WI38 (cell line): ENCODE measurements around the gene TOM1L2.

Source experiments
- H3K4me3 ChIP-seq: 2 replicates; pipeline ENCODE4 v1.5.1; 2011; ENCODE audit warnings: low read depth, mild to moderate bottlenecking, control low read depth, low read length
- CTCF ChIP-seq: IDR thresholded peaks from 2 replicates; pipeline ENCODE4 v1.5.1; 2012; ENCODE audit warnings: low read depth, mild to moderate bottlenecking, control low read depth, low read length

The TOM1L2 gene

DNA sequence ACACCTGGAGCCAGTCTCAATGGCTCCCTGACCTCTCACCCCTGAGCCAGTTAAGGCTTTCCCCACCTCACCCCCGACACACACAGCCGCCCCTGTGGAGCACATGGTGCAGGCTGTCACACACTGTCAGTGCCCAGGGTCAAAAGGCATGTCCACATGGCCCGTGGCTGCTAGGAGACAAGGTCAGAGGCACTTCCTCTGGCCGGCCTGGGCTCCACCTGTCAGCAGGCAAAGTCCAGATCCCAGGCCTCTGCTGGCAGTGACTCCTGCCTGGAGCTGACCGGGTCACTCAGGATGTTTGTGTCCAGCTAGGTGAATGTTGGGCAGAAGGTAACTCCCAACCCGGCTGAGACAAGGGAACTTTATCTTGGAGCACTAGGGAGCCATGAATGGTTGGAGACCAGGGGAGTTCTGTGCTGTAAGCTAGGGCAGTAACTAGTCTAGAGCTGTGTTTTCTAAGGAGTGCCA is 141.4 kb downstream of the TOM1L2 start:
- no peak for TF ChIP-seq CTCF
- no peak overlapping the region for H3K4me3 ChIP-seq

DNA sequence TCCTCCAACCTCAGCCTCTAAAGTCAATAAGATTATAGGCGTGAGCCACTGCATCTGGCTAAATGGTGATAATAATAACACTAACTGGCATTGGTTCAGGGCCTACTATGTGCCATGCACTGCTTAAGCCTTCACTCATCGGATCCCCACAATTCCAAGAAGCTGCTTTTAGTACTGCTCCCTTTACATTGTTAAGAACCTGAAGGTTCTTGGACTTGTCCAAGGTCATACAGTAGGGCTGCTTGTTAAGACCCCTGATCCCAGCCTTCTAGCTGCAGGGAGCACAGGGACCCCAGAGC is 142.0 kb downstream of the TOM1L2 start:
- no peak for TF ChIP-seq CTCF
- no peak overlapping the region for H3K4me3 ChIP-seq

DNA sequence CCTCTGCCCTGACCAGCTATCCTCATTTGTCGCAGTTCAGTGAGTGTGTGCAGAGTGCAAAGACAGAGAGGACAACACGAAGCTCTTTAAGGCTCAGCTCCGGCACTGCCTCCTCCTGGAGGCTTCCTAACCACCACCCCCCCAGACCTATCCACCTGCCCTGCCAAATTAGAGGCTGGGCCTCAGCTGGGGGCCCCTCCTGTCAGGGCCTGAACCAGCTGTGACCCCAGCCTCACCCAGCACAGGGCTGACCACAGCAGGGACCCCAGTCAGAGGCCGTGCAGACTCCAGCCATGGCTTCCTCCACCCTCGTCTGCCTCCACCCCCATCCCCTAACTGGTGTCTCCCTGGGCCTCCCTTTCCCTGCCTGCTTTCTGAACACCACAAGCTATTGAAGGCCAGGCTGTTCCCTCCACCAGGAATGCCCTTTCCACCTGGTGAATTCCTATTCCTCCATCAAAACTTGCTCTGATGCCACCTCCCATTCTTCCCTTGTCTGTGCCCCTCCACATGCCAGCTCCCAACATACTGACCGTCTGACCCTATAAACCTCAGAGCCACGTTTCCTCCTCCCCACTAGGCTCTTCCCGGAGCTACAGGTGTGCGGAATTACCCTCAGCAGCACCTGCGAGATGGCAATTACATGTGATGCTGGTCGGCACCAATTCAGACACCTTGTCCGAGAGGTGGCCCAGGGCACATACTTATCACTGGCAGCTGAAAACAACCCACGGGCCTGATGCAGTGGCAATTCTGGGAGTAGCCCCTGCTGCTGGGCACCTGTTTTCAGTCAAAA is 144.2 kb downstream of the TOM1L2 start:
- no peak overlapping the region for H3K4me3 ChIP-seq
- TF ChIP-seq CTCF: no peak

DNA sequence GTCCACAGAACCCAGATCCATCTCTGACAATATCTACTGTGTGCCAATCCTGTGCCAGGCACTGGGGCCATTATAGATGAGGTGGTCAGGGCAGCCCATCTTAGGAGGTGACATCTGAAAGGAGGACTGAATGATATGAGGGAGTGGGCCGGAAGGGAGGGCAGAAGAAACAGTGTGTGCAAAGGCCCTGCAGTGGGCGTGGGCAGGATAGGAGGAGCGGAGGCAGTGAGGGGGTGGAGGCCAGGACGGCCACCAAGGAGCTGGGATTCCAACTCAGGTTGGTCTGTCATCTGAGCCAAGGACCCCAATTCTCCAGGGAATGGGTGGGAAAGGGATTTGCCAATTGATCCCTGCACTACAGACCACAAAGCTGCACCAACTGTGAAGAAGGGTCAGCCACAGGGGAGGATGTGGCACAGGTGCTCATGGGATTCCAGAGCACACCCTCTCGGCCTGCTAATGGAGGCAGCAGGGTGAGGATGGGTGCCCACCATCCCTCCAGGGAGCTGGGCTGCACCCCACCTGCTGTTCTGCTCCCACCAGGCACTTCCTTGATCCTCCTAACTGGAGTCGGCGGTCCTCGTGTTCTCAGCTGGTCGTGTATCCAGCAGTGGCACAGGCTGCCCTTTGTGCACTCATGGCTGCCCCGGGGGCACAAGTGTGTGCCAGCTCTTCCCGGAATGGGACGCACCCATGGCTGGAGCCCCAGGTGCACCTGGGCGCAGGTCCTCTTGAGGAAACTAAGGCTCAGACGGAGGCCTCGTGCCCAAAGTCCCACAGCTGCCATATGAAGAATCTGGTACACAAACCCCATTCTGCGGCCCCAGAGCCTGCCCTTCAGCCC is 145.0 kb downstream of the TOM1L2 start:
- H3K4me3 ChIP-seq: no peak overlapping the region
- no peak for TF ChIP-seq CTCF

DNA sequence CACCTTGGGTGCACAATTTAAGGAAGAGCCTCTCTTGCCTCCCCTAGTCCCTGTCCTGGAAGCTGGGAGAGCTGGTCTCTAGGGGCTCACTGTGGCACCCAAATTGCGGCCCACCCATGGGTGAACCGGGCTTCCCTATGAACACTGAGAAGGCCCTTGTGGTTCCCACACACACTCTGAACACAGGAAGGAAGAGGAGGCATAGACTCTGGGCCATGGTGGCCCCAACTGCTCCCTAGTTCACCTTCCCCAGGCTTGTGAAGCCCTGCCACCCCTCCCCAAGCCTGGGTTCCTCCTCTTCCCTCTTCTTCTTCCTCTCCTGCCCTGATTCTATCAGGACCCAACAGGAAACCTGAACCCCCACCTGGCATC is 145.9 kb downstream of the TOM1L2 start:
- no peak overlapping the region for H3K4me3 ChIP-seq
- no peak for TF ChIP-seq CTCF

- no peak for TF ChIP-seq CTCF
- H3K4me3 ChIP-seq: no peak overlapping the region
Measured at GRCh38 chr17:17824783-17825614, 147.2 kb downstream of the TOM1L2 start.
